Liver (tissue), 3 donors: ENCODE data around the gene C10orf143.

Experiments
- ATF3 ChIP-seq: IDR thresholded peaks from 2 replicates; pipeline ENCODE4 v1.6.1; 2016; ENCODE audit warnings: antibody characterized with exemption
- CTCF ChIP-seq: fragments of 150-350 bp; IDR thresholded peaks from 2 replicates; pipeline ENCODE4 v1.5.1; 2017; ENCODE audit warnings: improper control_type of control experiment, low read depth, low read length; ENCODE audit not compliant: missing input control
- EGR1 ChIP-seq, 2 donors: IDR thresholded peaks; 2 replicates each; pipeline ENCODE4 v1.6.1; 2016 to 2018; ENCODE audit warnings: antibody characterized with exemption in 2 of 2, low read depth in 2 of 2
- FOXA1 ChIP-seq: IDR thresholded peaks from 2 replicates; pipeline ENCODE4 v1.6.1; 2016; ENCODE audit warnings: antibody characterized with exemption
- HNF4G ChIP-seq: IDR thresholded peaks from 2 replicates; pipeline ENCODE4 v1.6.1; 2016; ENCODE audit warnings: antibody characterized with exemption
- JUND ChIP-seq, 2 donors: IDR thresholded peaks; 2 replicates each; pipeline ENCODE4 v1.6.1; 2016; ENCODE audit warnings: antibody characterized with exemption in 2 of 2
- MAX ChIP-seq: IDR thresholded peaks from 2 replicates; pipeline ENCODE4 v1.6.1; 2016; ENCODE audit warnings: antibody characterized with exemption
- RAD21 ChIP-seq, 2 donors: IDR thresholded peaks; 2 replicates each; pipeline ENCODE4 v1.6.1; 2016; ENCODE audit warnings: antibody characterized with exemption in 2 of 2, mild to moderate bottlenecking in 2 of 2
- TAF1 ChIP-seq: conservative IDR thresholded peaks from 2 replicates; pipeline ENCODE4 v1.6.1; 2016; ENCODE audit warnings: antibody characterized with exemption, mild to moderate bottlenecking
- YY1 ChIP-seq: IDR thresholded peaks from 2 replicates; pipeline ENCODE4 v1.6.1; 2016; ENCODE audit warnings: antibody characterized with exemption, mild to moderate bottlenecking
- ZBTB33 ChIP-seq: IDR thresholded peaks from 2 replicates; pipeline ENCODE4 v1.6.1; 2016; ENCODE audit warnings: antibody characterized with exemption
- donor health status: healthy.
- donor health status: healthy.

GRCh38 chr10:130029209-130029608 is 81.4 kb downstream of the C10orf143 start:
- no peak for TF ChIP-seq CTCF
- no peak for TF ChIP-seq HNF4G
- no peak for TF ChIP-seq EGR1 (IDR thresholded peaks at IDR 0.05; ENCODE audit: low read depth in 2 of 2)
- no peak for TF ChIP-seq MAX
- no peak for TF ChIP-seq RAD21 (IDR thresholded peaks at IDR 0.05)
- no peak for TF ChIP-seq JUND (IDR thresholded peaks at IDR 0.05)
- no peak for TF ChIP-seq YY1
- no peak for TF ChIP-seq TAF1
- no peak for TF ChIP-seq FOXA1
- TF ChIP-seq ATF3 = no peak
- no peak for TF ChIP-seq ZBTB33
